ENCODE data around the gene GBA3.

DNA sequence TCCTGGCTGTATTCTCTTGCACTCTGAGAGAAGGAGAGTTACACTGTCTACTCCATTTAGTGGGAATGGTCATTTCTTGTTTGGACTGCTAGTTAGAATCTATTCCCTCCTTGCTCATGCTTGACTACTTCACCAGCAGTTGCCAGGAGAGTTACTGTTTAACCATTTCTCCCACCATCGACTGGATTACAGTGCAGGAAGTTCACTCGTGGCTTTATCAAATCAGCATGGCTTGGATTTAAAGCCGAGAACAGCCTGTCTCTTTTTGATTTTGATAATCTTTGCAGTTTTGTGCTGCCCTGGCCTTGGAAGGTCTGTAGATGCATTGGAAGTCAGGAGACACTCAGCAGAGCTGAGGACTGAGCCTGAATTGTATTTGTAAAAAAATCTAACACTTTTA, 3.2 kb downstream of the GBA3 start:
- TF ChIP-seq POLR2A (IDR thresholded peaks at IDR 0.05), result no peak
- TF ChIP-seq, protein P1, sequence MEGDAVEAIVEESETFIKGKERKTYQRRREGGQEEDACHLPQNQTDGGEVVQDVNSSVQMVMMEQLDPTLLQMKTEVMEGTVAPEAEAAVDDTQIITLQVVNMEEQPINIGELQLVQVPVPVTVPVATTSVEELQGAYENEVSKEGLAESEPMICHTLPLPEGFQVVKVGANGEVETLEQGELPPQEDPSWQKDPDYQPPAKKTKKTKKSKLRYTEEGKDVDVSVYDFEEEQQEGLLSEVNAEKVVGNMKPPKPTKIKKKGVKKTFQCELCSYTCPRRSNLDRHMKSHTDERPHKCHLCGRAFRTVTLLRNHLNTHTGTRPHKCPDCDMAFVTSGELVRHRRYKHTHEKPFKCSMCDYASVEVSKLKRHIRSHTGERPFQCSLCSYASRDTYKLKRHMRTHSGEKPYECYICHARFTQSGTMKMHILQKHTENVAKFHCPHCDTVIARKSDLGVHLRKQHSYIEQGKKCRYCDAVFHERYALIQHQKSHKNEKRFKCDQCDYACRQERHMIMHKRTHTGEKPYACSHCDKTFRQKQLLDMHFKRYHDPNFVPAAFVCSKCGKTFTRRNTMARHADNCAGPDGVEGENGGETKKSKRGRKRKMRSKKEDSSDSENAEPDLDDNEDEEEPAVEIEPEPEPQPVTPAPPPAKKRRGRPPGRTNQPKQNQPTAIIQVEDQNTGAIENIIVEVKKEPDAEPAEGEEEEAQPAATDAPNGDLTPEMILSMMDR (IDR thresholded peaks at IDR 0.05), result no peak
